ENCODE data around the gene DSG3. TPM values are rescaled to one million over a fixed set of nuclear protein-coding genes. Genes with fewer than 3 reads are reported as not detected.

DSG3 gene
- total and polyA plus RNA-seq, 2 of the 8 experiments (the other 6 are each of a cell fraction or from before 2014, with no cell fraction given): 0.03 to 0.07 TPM

DNA sequence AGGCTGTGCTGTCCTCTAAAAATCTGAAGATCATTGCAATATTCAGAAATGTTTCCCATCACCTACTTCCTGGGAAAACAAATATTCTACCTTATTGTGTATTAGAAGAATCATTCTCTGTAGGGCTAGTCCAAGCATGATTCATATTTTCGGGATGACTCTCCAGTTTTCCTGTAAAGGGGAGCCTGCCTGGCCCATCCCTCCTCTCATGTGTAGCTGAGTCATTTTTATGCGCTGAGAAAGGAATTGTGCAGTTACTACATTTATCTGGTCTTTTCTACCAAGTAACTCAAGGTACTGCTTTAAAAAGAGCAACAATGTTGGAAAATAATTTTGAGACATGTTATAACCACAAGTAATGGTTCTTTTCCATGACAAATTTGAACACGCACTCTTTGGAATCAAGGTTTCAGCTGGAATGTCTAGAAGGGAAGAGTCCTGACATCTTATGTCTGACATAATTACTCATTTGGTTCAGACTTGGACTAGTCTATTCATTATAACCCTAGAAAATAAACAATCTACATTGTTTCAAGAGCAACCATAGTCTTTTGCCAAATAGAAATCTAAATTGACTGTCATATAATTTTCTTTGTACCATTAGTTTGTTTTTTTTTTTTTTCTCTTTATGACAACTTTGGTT is 6.6 kb downstream of the DSG3 start (continued):
- TF ChIP-seq GABPA (IDR thresholded peaks at IDR 0.05; ENCODE audit: borderline replicate concordance, insufficient read depth, low read length) (no peak), BACH1 (IDR thresholded peaks at IDR 0.05; ENCODE audit: low read length) (no peak), FOSL1 (IDR thresholded peaks at IDR 0.05; ENCODE audit: insufficient read depth, low read depth, low read length) (no peak), EP300 (IDR thresholded peaks at IDR 0.05; ENCODE audit: borderline replicate concordance in 1 of 2, low read depth in 2 of 2, low read length in 2 of 2) (no peak), SRF (IDR thresholded peaks at IDR 0.05; ENCODE audit: low read depth, low read length) (no peak)

All from H1 (cell line).